ENCODE measurements around the gene C14orf132. TPM values are rescaled to one million over a fixed set of nuclear protein-coding genes. Genes with fewer than 3 reads are reported as not detected.

The C14orf132 gene
- total RNA-seq, 3 donors from 2014 or later = 6.6 to 13.3 (median 10.8) TPM

DNA sequence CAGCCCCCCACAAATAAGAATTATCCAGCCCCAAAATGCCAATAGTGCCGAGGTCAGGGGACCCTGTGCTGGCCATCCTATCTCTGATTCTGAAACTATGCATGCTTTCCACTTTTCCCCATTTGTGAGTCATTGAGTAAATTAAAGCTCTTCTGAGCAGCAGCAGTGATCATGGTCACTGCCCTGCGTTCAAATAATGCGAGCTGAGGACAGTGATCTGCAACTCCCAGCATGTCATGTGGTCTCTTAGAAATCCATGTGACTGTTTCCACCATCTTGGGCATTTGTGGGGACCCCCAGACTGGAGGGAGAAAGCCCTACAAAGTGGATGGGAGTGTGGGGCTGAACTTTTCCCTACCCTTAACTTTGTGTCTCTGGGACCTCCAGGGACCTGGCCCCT is 53.8 kb downstream of the C14orf132 start:
- no peak overlapping the region for H3K27ac ChIP-seq
- H3K36me3 ChIP-seq = no peaks in the 10 kb centered on the region
- no peak overlapping the region for H3K4me3 ChIP-seq
- H3K27me3 ChIP-seq = no peaks in the 10 kb centered on the region
- intact Hi-C loops (cut with DNase I; ENCODE audit: low total_unique reads) = no loop called here
- TF ChIP-seq POLR2A (IDR thresholded peaks at IDR 0.05) (no peak), POLR2AphosphoS5 (IDR thresholded peaks at IDR 0.05) (no peak)
- TF ChIP-seq, protein P1, sequence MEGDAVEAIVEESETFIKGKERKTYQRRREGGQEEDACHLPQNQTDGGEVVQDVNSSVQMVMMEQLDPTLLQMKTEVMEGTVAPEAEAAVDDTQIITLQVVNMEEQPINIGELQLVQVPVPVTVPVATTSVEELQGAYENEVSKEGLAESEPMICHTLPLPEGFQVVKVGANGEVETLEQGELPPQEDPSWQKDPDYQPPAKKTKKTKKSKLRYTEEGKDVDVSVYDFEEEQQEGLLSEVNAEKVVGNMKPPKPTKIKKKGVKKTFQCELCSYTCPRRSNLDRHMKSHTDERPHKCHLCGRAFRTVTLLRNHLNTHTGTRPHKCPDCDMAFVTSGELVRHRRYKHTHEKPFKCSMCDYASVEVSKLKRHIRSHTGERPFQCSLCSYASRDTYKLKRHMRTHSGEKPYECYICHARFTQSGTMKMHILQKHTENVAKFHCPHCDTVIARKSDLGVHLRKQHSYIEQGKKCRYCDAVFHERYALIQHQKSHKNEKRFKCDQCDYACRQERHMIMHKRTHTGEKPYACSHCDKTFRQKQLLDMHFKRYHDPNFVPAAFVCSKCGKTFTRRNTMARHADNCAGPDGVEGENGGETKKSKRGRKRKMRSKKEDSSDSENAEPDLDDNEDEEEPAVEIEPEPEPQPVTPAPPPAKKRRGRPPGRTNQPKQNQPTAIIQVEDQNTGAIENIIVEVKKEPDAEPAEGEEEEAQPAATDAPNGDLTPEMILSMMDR (IDR thresholded peaks at IDR 0.05) = no peak
- H3K9me3 ChIP-seq = no peaks in the 10 kb centered on the region
- no peak for DNase-seq (ENCODE audit: low spot score in 2 of 2)
- no peaks in the 10 kb centered on the region for H3K4me1 ChIP-seq

DNA sequence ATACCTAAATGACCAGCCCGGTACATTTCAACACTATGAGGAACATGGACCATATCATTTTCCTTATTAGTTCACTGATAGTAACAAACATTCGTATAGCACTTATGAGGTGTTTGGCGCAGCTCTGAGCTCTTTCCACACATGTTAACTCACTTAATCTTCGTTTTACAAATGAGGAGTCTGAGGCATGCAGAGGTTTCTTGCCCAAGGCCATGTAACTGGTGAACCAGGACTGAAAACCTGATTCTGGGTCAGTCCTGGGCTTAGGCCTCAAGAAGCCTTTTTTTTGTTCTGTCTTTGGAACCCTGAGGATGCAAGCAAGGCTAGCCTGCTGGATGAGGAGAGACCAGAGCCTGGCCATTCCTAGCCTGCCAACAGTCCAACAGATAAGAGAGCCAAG is 55.0 kb downstream of the C14orf132 start:
- Histone ChIP-seq H3K27ac (no peak overlapping the region), H3K9me3 (no peaks in the 10 kb centered on the region), H3K36me3 (no peaks in the 10 kb centered on the region), H3K4me3 (no peak overlapping the region), H3K4me1 (no peaks in the 10 kb centered on the region), H3K27me3 (no peaks in the 10 kb centered on the region)
- no peak for DNase-seq (ENCODE audit: low spot score in 2 of 2)
- intact Hi-C loops (cut with DNase I; ENCODE audit: low total_unique reads) = no loop called here
- TF ChIP-seq, protein P1 (IDR thresholded peaks at IDR 0.05) = no peak
- TF ChIP-seq POLR2AphosphoS5 (IDR thresholded peaks at IDR 0.05) (no peak), POLR2A (IDR thresholded peaks at IDR 0.05) (no peak)

DNA sequence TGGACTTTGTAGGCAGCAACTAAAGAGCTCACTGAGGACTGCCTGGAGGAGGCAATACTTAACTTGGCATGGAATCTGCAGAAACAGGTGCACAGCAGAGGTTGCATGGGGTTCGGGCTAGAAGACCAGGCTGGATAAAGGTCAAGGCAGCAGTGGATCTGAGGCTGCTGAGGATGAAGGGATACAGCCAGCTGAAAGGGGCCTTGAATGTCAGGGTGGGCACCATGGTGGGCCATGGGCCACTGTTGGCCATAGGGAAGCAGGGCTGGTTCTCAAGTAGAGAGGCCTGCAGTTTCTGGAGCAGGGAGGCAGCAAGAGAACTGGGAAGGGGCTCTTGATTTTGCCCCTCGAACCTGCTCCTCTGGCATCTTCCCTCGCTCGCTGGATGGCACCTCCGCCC is 55.5 kb downstream of the C14orf132 start:
- TF ChIP-seq POLR2A (IDR thresholded peaks at IDR 0.05) (no peak), POLR2AphosphoS5 (IDR thresholded peaks at IDR 0.05) (no peak)
- TF ChIP-seq, protein P1 (IDR thresholded peaks at IDR 0.05) = no peak
- Histone ChIP-seq H3K9me3 (no peaks in the 10 kb centered on the region), H3K4me3 (no peak overlapping the region), H3K4me1 (no peaks in the 10 kb centered on the region), H3K36me3 (no peaks in the 10 kb centered on the region), H3K27ac (no peak overlapping the region), H3K27me3 (no peaks in the 10 kb centered on the region)
- intact Hi-C loops (cut with DNase I; ENCODE audit: low total_unique reads) = no loop called here
- DNase-seq (ENCODE audit: low spot score in 2 of 2) = peak in 1 of 2 donors; percentile 14

DNA sequence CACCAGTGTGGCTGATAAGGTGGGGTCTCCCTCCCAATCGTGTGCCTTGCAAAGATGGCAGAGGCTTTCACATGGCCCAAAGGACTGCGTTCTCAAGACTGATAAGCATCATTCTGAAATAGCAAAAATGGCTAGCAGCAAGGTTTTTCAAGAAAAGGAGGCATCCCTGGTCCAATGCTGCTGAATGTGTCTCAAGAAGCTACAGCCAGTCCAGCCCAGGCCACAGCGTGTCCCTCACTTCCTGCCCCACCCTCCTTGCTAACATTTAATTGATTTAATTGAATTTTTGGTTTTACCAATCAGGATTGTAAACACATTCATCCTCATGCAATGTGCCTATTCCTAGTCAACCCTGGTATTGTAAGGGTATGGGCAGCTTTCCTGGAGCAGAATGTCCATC is 55.9 kb downstream of the C14orf132 start:
- H3K36me3 ChIP-seq = no peaks in the 10 kb centered on the region
- no peaks in the 10 kb centered on the region for H3K27me3 ChIP-seq
- H3K4me3 ChIP-seq = no peak overlapping the region
- TF ChIP-seq POLR2AphosphoS5 (IDR thresholded peaks at IDR 0.05) (no peak), POLR2A (IDR thresholded peaks at IDR 0.05) (no peak)
- TF ChIP-seq, protein P1 (IDR thresholded peaks at IDR 0.05) = no peak
- intact Hi-C loops (cut with DNase I; ENCODE audit: low total_unique reads) = no loop called here
- H3K4me1 ChIP-seq = no peaks in the 10 kb centered on the region
- DNase-seq (ENCODE audit: low spot score in 2 of 2) = no peak
- no peaks in the 10 kb centered on the region for H3K9me3 ChIP-seq
- peak overlapping the region in 1 of 2 donors; percentile 54 for H3K27ac ChIP-seq

DNA sequence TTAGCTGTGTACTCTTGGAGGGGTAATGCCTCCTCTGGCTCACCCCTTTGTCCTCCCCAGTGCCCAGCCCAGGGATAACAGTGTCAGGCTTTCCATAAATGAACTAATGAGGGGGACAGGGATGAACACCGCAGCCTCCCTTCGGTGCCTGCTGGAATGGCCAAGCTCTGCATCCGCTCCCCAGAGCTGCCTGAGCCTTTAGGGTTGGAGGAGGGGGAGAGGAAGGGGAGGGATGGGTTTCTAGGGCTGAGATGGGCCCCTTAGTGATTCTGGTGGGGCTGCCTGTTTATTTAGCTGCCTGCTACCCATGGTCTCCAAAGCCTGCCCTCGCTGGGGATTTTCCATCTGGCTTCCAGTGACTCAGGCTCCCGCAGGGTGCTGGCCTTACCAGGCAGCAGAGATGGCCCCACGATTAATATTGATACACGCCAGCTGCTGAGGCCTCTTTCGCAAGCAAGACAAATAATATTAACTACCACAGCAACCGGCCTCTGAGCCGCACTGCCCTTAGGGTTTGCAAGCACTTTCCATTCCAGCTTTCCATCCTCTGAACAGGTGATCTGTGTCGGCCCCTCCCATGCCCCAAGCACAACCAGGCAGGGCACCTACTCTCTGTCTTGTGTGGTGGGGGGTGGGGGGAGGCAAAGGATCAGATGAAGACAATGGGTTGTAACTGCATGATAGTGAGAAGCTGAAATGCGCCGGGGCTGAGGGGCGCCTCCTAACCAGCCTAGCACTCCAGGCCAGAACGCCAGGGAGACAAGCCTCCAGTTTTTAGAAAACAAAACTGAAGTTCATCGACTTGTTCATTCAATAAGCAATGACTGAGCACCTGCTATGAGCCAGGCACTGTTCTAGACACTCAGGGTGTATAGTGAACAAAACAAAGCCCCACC is 56.7 kb downstream of the C14orf132 start:
- no peaks in the 10 kb centered on the region for H3K4me1 ChIP-seq
- TF ChIP-seq POLR2AphosphoS5 (IDR thresholded peaks at IDR 0.05) = peak in 1 of 3 donors; percentile 24
- TF ChIP-seq POLR2A (IDR thresholded peaks at IDR 0.05) = no peak
- peak; percentile 56 to 82 for DNase-seq (ENCODE audit: low spot score in 2 of 2)
- H3K27me3 ChIP-seq = no peaks in the 10 kb centered on the region
- H3K9me3 ChIP-seq = no peaks in the 10 kb centered on the region
- intact Hi-C loops (cut with DNase I; ENCODE audit: low total_unique reads) = no loop called here
- H3K36me3 ChIP-seq = no peaks in the 10 kb centered on the region
- H3K27ac ChIP-seq = peak overlapping the region; percentile 54 to 55
- peak overlapping the region in 1 of 3 donors; percentile 10 for H3K4me3 ChIP-seq
